Fibroblast of the aortic adventitia (primary cell): ENCODE data around the gene PRSS16. TPM values are rescaled to one million over a fixed set of nuclear protein-coding genes. Genes with fewer than 3 reads are reported as not detected.
A peak's percentile ranks its signal among the peaks of the same experiment; 100 is the strongest.
"Not testable (repeated sequence)": the region's sequence is repeated elsewhere in the genome, so short reads cannot be mapped to it uniquely, and the experiment has no call there.

Experiments
- DNase-seq: peaks from one replicate; pipeline ENCODE4 v3.0.0-alpha.2; 2010; ENCODE audit warnings: low read depth
- H3K4me3 ChIP-seq: 2 replicates; pipeline ENCODE4 v1.5.1; 2011; ENCODE audit warnings: low read depth, mild to moderate bottlenecking, control low read depth, low read length, moderate library complexity
- CTCF ChIP-seq: IDR thresholded peaks from 2 replicates; pipeline ENCODE4 v1.5.1; 2011; ENCODE audit warnings: mild to moderate bottlenecking, low read length, control low read depth, inconsistent platforms; ENCODE audit not compliant: insufficient read depth
- total RNA-seq: library from RNA; depleted of rRNA; stranded (reverse); fragments of >200 nt; gene quantifications from 2 replicates; pipeline ENCODE4 v1.2.3, GENCODE V29; 2012; ENCODE audit warnings: low replicate concordance

The PRSS16 gene, protein sequence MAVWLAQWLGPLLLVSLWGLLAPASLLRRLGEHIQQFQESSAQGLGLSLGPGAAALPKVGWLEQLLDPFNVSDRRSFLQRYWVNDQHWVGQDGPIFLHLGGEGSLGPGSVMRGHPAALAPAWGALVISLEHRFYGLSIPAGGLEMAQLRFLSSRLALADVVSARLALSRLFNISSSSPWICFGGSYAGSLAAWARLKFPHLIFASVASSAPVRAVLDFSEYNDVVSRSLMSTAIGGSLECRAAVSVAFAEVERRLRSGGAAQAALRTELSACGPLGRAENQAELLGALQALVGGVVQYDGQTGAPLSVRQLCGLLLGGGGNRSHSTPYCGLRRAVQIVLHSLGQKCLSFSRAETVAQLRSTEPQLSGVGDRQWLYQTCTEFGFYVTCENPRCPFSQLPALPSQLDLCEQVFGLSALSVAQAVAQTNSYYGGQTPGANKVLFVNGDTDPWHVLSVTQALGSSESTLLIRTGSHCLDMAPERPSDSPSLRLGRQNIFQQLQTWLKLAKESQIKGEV
- total RNA-seq: not detected in 2 replicates

GRCh38 chr6:27247133-27247836 is at the start of gene PRSS16:
Gene PRSS16 (plus strand): TSS chr6:27247701. CDS start chr6:27247738, 37 bp downstream.
- no peak for DNase-seq
- TF ChIP-seq CTCF: no peak
- H3K4me3 ChIP-seq: no peak within 1 kb of the TSS

DNA sequence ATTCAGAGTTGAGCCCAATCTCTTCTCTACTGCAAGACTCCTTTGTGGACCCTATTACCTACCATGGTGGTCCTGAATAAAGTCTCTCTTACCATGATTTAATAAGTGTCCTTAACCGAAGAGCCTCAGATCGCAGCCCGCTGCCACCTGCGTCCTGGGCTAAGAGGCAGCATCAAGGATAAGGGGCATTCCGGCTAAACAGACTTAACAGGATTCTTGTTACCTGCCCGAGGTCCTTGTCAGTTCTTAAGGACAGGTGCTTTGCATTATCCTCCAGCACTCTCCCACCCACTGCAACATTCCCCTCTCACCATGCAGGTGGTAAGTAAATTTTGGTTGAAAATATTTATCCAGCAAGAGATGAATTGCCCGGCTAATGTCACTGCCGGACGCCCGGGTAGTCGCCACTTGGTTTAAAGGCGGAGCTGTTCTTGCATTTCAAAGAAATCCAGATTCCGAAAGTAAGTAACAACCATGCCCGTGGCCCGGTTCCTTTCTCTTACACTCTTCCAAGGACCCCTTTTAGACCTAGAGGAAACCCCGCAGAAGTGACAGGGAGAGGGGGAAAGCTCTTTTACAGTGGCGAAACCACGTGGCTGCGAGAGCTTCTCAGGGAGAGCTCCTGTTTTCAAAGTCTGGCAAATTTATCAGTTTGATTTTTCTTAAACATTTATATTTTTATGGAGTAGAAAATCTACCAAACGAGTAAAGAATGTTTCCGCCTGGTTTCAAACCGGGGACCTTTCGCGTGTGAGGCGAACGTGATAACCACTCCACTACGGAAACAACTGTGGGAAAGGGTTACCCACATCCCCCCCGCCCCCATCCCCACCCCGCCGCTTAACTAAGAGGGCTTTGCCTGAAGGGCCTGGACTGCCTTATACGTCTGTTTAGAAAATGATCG is 41.9 kb upstream of the PRSS16 start:
- DNase-seq: no peak
- no peak for TF ChIP-seq CTCF
- peak overlapping the region; percentile 34 for H3K4me3 ChIP-seq

GRCh38 chr6:27206806-27207205 is 40.7 kb upstream of the PRSS16 start:
- no peak overlapping the region for H3K4me3 ChIP-seq
- no peak for TF ChIP-seq CTCF
- no peak for DNase-seq

GRCh38 chr6:27208042-27208441 is 39.5 kb upstream of the PRSS16 start:
- no peak for DNase-seq
- no peak for TF ChIP-seq CTCF
- no peak overlapping the region for H3K4me3 ChIP-seq

DNA sequence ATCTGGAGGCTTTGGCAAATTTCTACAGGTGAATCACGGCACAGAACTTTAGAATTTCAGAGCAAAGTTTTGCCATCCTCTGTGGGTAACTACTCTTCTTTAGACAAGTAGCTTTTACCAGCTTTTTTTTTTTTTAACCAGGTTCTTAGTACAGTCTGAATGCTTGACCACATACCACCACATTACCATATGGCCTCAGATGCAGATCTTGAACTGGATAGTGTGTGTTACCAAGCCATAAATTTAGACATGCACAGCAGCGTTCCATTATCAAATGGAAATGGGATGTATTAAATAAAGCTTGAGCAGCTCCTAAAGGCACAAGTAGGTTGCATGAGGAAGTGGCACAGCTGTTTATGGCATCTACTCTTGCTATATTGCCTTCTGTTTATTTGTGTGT is 38.3 kb upstream of the PRSS16 start:
- no peak overlapping the region for H3K4me3 ChIP-seq
- TF ChIP-seq CTCF: no peak
- no peak for DNase-seq

- H3K4me3 ChIP-seq: no peak overlapping the region
- no peak for TF ChIP-seq CTCF
- DNase-seq: no peak
Measured at GRCh38 chr6:27209659-27210269, 37.7 kb upstream of the PRSS16 start.

DNA sequence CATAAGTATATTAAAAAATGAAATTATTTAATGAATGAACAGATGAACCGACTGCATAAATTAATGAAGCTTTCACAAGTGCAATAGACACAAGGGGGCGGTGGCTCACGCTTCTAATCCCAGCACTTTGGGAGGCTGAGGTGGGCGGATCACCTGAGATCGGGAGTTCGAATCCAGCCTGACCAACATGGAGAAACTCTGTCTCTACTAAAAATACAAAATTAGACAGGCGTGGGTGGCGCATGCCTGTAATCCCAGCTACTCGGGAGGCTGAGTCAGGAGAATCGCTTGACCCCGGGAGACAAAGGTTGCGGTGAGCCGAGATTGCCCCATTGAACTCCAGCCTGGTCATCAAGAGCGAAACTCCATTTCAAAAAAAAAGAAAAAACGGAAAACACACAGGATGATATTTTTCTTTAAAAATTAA is 34.4 kb upstream of the PRSS16 start:
- DNase-seq, H3K4me3 ChIP-seq: not testable (repeated sequence)
